Choroid plexus epithelial cell (primary cell): ENCODE data around the gene PLEKHM2.
"Not testable (repeated sequence)": the region's sequence is repeated elsewhere in the genome, so short reads cannot be mapped to it uniquely, and the experiment has no call there.

ENCODE experiments used
- DNase-seq: peaks from one replicate; pipeline ENCODE4 v3.0.0-alpha.2; 2010; ENCODE audit warnings: low read depth
- H3K4me3 ChIP-seq: 2 replicates; pipeline ENCODE4 v1.5.1; 2011; ENCODE audit warnings: low read depth, mild to moderate bottlenecking, control low read depth, low read length, moderate library complexity
- CTCF ChIP-seq: conservative IDR thresholded peaks from 2 replicates; pipeline ENCODE4 v1.5.1; 2011; ENCODE audit warnings: low read depth, mild to moderate bottlenecking, control low read depth, inconsistent platforms, low read length, moderate library complexity

PLEKHM2 gene

DNA sequence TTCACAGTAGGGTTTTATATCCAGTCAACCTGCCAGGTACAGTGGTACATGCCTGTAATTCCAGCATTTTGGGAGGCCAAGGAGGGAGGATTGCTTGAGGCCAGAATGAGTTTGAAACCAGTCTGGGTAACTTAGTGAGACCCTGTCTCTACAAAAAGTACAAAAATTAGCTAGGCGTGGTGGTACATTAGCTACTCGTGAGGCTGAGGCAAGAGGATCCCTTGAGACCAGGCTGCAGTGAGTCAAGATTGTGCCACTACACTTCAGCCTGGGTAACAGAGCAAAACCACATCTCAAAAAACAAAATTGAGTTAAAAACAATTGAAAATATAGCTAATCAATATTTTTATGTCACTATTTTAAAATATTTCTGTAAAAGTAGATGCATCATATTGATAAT, 33.7 kb upstream of the PLEKHM2 start:
- no peak overlapping the region for H3K4me3 ChIP-seq
- TF ChIP-seq CTCF: no peak
- no peak for DNase-seq

GRCh38 chr1:15652130-15652529, 32.0 kb upstream of the PLEKHM2 start:
- H3K4me3 ChIP-seq, DNase-seq: not testable (repeated sequence)

DNA sequence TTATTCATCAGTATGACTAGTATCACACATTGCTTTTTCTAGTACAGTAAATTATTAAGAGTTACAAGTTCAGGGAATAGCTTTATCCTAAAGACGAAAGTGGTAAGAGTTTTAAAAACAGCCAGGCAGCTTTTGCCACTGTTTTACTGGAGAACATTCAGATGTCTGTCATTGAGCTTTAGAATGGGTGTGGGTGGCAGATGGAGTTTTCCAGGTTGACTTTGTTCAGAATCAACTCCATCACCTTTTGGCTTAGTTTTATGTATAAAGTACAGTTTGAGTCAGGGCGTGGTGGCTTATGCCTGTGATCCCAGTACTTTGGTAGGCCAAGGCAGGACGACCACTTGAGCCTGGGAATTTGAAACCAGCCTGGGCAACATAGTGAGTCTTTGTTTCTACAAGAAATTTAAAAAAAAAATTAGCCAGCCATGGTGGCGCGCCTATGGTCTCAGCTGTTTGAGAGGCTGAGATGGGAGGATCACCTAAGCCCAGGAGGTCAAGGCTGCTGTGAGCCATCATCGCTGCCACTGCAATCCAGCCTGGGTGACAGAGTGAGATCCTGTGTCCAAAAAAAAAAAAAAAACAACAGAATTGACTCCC, 29.9 kb upstream of the PLEKHM2 start:
- DNase-seq: no peak
- no peak for TF ChIP-seq CTCF
- H3K4me3 ChIP-seq: no peak overlapping the region

- no peak for TF ChIP-seq CTCF
- DNase-seq: no peak
Measured at GRCh38 chr1:15656464-15656863, 27.7 kb upstream of the PLEKHM2 start.

DNA sequence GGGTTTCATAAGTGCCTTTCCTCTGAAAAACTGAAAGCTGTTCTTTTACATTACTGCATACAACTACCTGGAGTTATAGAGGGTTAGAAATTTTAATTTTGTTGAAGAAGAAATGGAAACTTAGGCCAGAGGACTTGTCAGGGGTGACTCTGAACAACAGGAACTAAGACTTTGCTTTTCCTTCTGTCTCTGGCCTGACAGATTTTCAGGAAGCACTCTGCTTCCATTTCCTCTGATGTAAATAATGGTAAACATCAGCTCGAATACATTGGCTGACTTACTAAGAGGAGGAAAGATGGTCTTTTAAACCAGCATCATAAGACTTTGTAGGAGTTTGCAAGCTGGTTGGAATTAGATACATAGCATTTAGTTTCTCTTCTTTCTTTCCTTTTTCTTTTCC, 27.1 kb upstream of the PLEKHM2 start:
- H3K4me3 ChIP-seq: no peak overlapping the region
- TF ChIP-seq CTCF: no peak
- no peak for DNase-seq

More at GRCh38 chr1:15656464-15656863, 27.7 kb upstream of the PLEKHM2 start:
- H3K4me3 ChIP-seq: no peak overlapping the region

DNA sequence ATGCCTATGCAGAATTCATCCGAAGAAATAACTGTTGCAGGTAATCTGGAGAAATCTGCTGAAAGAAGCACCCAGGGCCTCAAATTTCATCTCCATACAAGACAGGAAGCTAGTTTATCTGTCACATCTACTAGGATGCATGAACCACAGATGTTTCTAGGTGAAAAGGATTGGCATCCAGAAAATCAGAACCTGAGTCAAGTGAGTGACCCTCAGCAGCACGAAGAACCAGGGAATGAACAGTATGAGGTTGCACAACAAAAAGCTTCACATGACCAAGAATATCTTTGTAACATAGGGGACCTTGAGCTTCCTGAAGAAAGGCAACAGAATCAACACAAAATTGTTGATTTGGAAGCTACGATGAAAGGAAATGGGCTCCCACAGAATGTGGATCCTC, 24.0 kb upstream of the PLEKHM2 start:
- TF ChIP-seq CTCF: no peak
- no peak overlapping the region for H3K4me3 ChIP-seq
- no peak for DNase-seq

DNA sequence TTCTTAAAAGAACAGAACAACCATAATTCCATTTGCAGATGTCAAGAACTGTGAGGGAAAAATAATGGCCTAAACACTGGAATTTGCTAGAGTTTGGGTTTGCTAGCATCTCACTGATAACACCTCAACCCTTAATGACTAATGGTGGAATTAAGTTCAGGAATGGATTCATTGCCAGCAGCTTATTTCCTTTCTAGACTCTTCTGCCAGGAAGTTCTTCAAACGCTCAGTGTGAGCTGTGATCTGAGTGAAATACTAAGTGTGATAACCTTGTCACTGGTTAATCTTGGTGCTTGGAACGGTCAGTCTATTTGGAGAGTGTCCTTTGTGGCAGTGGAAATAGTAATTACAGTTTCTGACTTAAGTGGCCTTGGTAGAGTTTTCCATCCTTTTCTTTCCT, 21.6 kb upstream of the PLEKHM2 start:
- TF ChIP-seq CTCF: no peak
- DNase-seq: no peak
- H3K4me3 ChIP-seq: no peak overlapping the region
